ENCODE measurements around the gene IFRD2. TPM values are rescaled to one million over a fixed set of nuclear protein-coding genes. Genes with fewer than 3 reads are reported as not detected.

Gene IFRD2
- total and polyA plus RNA-seq, 2 of the 13 experiments (the other 11 are each of a cell fraction or from before 2014, with no cell fraction given): 32.8 to 96.1 TPM

DNA sequence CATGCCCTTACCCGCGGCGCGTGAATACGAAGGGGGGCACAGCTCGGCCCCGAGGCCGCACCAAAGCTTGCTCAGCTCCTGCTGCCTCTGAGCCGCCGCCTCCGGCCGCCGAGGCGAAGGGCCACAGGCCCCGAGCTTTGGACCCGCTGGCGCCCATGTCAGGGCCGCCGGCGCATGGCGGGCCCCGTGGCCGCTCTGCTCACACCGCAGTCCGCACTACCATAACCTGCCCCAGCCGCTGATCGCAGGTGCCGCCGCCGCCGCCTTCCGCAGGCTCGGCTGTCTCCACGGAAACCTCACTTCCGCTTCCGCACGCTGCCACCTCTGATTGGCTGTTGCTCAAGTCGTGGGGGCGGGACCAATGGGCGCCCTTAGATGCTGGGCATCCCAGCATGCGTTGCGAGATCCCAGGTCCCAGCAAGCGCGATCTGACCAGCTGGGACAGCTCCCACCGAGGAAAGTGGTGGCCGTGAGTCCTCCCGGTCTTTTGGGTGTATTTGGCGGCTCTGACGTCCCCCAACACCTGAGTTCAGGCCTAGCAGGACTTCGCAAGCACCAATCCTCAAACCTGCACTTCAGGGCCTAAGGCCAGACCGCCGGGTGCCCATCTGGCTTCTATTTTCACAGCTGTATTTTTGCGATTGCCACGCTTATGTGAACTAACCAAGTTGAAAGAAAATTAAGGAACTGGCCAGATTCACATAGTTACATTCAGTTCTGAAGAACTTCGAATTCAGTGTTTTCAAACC is 35.9 kb upstream of the IFRD2 start, which contains the start of gene TUSC2 (continued):
- peak; percentile 17 for TF ChIP-seq XRCC5 (optimal IDR thresholded peaks at IDR 0.05; ENCODE audit: low read length)
- TF ChIP-seq KIAA2018 (CRISPR knock-in tag; IDR thresholded peaks at IDR 0.05; ENCODE audit: borderline replicate concordance): no peak
- peak; percentile 75 for TF ChIP-seq ZNF605 (CRISPR knock-in tag; IDR thresholded peaks at IDR 0.05)
- TF ChIP-seq ZNF121 (CRISPR knock-in tag; IDR thresholded peaks at IDR 0.05): peak; percentile 86
- peak; percentile 69; the same call in 1 of the 2 replicates for TF ChIP-seq KAT7 (CRISPR knock-in tag; IDR thresholded peaks at IDR 0.05; ENCODE audit: borderline replicate concordance)
- TF ChIP-seq ZGPAT (CRISPR knock-in tag; IDR thresholded peaks at IDR 0.05): peak; percentile 80; the same call in 1 of the 2 replicates
- 0 out of 2 replicates have a peak, but pooled peaks have one; percentile 46 for TF ChIP-seq ZNF510 (CRISPR knock-in tag; IDR thresholded peaks at IDR 0.05; ENCODE audit: low read depth)
- peak; percentile 67 for TF ChIP-seq PHF8 (CRISPR knock-in tag; IDR thresholded peaks at IDR 0.05)
- TF ChIP-seq FOXK1 (CRISPR knock-in tag; IDR thresholded peaks at IDR 0.05; ENCODE audit: borderline replicate concordance, low read depth): 0 out of 2 replicates have a peak, but pooled peaks have one; percentile 61
- no peak for TF ChIP-seq ATF7 (IDR thresholded peaks at IDR 0.05)
- no peak for TF ChIP-seq ATF7 (CRISPR knock-in tag; IDR thresholded peaks at IDR 0.05)
- TF ChIP-seq ZNF619 (CRISPR knock-in tag; IDR thresholded peaks at IDR 0.05): peak; percentile 47; the same call in 1 of the 2 replicates
- peak; percentile 47; the same call in 1 of the 2 replicates for TF ChIP-seq NR2C2 (CRISPR knock-in tag; IDR thresholded peaks at IDR 0.05; ENCODE audit: borderline replicate concordance)
- no peak for TF ChIP-seq PRPF4 (IDR thresholded peaks at IDR 0.05; ENCODE audit: low read depth, low read length, poor library complexity, severe bottlenecking)
- TF ChIP-seq DR1 (CRISPR knock-in tag; IDR thresholded peaks at IDR 0.05): peak; percentile 82
- TF ChIP-seq KDM5B (CRISPR knock-in tag; IDR thresholded peaks at IDR 0.05; ENCODE audit: borderline replicate concordance): peak; percentile 81; the same call in 1 of the 2 replicates
- peak; percentile 31; the same call in 1 of the 2 replicates for TF ChIP-seq ZNF547 (CRISPR knock-in tag; IDR thresholded peaks at IDR 0.05)
- TF ChIP-seq, protein P1, sequence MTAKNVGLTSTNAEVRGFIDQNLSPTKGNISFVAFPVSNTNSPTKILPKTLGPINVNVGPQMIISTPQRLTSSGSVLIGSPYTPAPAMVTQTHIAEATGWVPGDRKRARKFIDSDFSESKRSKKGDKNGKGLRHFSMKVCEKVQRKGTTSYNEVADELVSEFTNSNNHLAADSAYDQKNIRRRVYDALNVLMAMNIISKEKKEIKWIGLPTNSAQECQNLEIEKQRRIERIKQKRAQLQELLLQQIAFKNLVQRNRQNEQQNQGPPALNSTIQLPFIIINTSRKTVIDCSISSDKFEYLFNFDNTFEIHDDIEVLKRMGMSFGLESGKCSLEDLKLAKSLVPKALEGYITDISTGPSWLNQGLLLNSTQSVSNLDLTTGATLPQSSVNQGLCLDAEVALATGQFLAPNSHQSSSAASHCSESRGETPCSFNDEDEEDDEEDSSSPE (CRISPR knock-in tag; IDR thresholded peaks at IDR 0.05): peak; percentile 65

Data from HepG2 (cell line).